AG10803 (cell line): ENCODE measurements around the gene MIS12.

ENCODE experiments used
- DNase-seq: peaks from one replicate; pipeline ENCODE4 v3.0.0; 2010; ENCODE audit warnings: low read depth
- H3K4me3 ChIP-seq: 2 replicates; pipeline ENCODE4 v1.5.1; 2011; ENCODE audit warnings: mild to moderate bottlenecking, low read length, control low read depth
- CTCF ChIP-seq: conservative IDR thresholded peaks from 2 replicates; pipeline ENCODE4 v1.5.1; 2011; ENCODE audit warnings: mild to moderate bottlenecking, low read length, control low read depth, inconsistent platforms

MIS12 gene

GRCh38 chr17:5446786-5447185 lies 39.6 kb upstream of the MIS12 start:
- no peak overlapping the region for H3K4me3 ChIP-seq
- TF ChIP-seq CTCF, result no peak
- no peak for DNase-seq

- TF ChIP-seq CTCF, result no peak
- no peak for DNase-seq
- H3K4me3 ChIP-seq, result no peak overlapping the region
Measured at GRCh38 chr17:5464717-5465507, 21.5 kb upstream of the MIS12 start.

GRCh38 chr17:5466295-5466694 lies 20.1 kb upstream of the MIS12 start:
- no peak overlapping the region for H3K4me3 ChIP-seq
- no peak for DNase-seq
- no peak for TF ChIP-seq CTCF

- no peak for DNase-seq
- H3K4me3 ChIP-seq, result peak overlapping the region; percentile 82
- no peak for TF ChIP-seq CTCF
Measured at GRCh38 chr17:5467416-5467815, 18.9 kb upstream of the MIS12 start.

- no peak for DNase-seq
- no peak for TF ChIP-seq CTCF
- peak overlapping the region; percentile 82 for H3K4me3 ChIP-seq
Measured at GRCh38 chr17:5468075-5468473, 18.3 kb upstream of the MIS12 start.

GRCh38 chr17:5472511-5472910 lies 13.9 kb upstream of the MIS12 start:
- no peak overlapping the region for H3K4me3 ChIP-seq
- DNase-seq, result no peak
- no peak for TF ChIP-seq CTCF

GRCh38 chr17:5473906-5474305 lies 12.5 kb upstream of the MIS12 start:
- DNase-seq, result no peak
- H3K4me3 ChIP-seq, result no peak overlapping the region
- no peak for TF ChIP-seq CTCF
